ENCODE measurements around the gene HBA2.
"Not testable (repeated sequence)": the region's sequence is repeated elsewhere in the genome, so short reads cannot be mapped to it uniquely, and the experiment has no call there.

Gene HBA2

DNA sequence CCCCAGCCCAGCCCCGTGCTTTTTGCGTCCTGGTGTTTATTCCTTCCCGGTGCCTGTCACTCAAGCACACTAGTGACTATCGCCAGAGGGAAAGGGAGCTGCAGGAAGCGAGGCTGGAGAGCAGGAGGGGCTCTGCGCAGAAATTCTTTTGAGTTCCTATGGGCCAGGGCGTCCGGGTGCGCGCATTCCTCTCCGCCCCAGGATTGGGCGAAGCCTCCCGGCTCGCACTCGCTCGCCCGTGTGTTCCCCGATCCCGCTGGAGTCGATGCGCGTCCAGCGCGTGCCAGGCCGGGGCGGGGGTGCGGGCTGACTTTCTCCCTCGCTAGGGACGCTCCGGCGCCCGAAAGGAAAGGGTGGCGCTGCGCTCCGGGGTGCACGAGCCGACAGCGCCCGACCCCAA is 3.3 kb downstream of the HBA2 start:
- not testable (repeated sequence) for DNase-seq

DNA sequence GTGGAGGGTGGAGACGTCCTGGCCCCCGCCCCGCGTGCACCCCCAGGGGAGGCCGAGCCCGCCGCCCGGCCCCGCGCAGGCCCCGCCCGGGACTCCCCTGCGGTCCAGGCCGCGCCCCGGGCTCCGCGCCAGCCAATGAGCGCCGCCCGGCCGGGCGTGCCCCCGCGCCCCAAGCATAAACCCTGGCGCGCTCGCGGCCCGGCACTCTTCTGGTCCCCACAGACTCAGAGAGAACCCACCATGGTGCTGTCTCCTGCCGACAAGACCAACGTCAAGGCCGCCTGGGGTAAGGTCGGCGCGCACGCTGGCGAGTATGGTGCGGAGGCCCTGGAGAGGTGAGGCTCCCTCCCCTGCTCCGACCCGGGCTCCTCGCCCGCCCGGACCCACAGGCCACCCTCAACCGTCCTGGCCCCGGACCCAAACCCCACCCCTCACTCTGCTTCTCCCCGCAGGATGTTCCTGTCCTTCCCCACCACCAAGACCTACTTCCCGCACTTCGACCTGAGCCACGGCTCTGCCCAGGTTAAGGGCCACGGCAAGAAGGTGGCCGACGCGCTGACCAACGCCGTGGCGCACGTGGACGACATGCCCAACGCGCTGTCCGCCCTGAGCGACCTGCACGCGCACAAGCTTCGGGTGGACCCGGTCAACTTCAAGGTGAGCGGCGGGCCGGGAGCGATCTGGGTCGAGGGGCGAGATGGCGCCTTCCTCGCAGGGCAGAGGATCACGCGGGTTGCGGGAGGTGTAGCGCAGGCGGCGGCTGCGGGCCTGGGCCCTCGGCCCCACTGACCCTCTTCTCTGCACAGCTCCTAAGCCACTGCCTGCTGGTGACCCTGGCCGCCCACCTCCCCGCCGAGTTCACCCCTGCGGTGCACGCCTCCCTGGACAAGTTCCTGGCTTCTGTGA is 4.1 kb downstream of the HBA2 start, which contains the start of gene HBA1:
Gene HBA1 (plus strand): TSS at position 204 of the 906 bp plus-strand sequence. CDS start 37 bp downstream, at position 241.
- DNase-seq = not testable (repeated sequence)

DNA sequence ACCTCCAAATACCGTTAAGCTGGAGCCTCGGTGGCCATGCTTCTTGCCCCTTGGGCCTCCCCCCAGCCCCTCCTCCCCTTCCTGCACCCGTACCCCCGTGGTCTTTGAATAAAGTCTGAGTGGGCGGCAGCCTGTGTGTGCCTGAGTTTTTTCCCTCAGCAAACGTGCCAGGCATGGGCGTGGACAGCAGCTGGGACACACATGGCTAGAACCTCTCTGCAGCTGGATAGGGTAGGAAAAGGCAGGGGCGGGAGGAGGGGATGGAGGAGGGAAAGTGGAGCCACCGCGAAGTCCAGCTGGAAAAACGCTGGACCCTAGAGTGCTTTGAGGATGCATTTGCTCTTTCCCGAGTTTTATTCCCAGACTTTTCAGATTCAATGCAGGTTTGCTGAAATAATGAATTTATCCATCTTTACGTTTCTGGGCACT is 4.7 kb downstream of the HBA2 start:
- no peak for DNase-seq

GRCh38 chr16:177981-178667 is 5.4 kb downstream of the HBA2 start:
- DNase-seq = no peak

DNA sequence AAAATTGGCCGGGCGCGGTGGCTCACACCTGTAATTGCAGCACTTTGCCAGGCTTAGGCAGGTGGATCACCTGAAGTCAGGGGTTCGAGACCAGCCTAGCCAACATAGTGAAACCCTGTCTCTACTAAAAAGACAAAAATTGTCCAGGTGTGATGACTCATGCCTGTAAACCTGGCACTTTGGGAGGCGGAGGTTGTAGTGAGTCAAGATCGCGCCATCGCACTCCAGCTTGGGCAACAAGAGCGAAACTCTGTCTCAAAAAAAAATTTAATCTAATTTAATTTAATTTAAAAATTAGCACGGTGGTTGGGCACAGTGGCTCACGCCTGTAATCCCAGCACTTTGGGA is 6.0 kb downstream of the HBA2 start:
- DNase-seq = no peak

GRCh38 chr16:179211-180092 is 6.8 kb downstream of the HBA2 start:
- no peak for DNase-seq

DNA sequence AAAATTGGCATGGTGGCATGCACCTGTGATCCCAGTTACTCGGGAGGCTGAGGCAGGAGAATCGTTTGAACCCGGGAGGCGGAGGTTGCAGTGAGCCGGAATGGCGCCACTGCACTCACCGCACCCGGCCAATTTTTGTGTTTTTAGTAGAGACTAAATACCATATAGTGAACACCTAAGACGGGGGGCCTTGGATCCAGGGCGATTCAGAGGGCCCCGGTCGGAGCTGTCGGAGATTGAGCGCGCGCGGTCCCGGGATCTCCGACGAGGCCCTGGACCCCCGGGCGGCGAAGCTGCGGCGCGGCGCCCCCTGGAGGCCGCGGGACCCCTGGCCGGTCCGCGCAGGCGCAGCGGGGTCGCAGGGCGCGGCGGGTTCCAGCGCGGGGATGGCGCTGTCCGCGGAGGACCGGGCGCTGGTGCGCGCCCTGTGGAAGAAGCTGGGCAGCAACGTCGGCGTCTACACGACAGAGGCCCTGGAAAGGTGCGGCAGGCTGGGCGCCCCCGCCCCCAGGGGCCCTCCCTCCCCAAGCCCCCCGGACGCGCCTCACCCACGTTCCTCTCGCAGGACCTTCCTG is 7.5 kb downstream of the HBA2 start, which contains the start of gene HBQ1:
Gene HBQ1 (plus strand): TSS at position 359 of the 575 bp plus-strand sequence. CDS start 28 bp downstream, at position 387.
- DNase-seq = peak in 1 of 2 experiments; percentile 51

- peak; percentile 83 to 89 for DNase-seq
Measured at GRCh38 chr16:180681-181564, 8.2 kb downstream of the HBA2 start.

- no peak for DNase-seq
Measured at GRCh38 chr16:181565-182021, 8.9 kb downstream of the HBA2 start.

DNA sequence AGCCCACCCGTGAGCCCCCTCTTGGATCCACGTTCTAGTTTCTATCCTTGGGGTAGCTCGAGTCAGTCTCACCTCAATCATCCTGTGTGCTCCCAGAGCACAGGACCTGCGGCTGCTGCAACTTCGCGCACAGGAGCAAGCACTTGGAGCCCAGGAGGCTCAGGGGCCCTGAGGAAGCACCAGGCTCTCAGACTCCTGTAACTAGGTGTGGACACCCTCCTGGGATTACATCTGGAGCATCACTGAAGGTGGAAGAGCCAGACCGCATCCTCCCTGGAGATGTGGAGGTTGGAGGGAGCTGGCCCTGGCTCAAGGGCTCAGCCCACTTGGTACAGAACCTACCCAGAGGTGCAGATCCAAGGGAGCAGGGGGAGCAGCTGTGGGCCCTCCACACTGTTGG is 10.3 kb downstream of the HBA2 start:
- DNase-seq = no peak

DNA sequence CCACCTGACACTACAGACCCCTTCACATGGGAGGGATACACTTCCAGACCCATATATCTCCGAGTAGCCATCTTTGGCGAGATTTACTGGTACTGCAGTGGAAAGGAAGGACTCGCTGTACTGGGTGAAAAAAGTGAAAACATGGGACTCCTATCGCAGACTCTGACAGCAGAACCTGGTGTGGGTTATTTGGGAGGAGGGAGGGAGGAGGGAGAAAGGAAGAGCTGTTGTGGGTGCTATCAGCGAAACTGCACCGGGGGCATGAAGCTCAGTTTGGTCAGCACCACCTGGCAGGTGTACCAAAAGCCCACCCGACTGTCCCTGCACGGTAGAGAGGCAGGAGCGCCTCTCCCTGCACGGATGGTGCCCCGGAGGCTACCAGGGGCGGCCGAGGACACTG is 12.5 kb downstream of the HBA2 start:
- DNase-seq = no peak

GRCh38 chr16:185691-186090 is 13.0 kb downstream of the HBA2 start:
- no peak for DNase-seq

GRCh38 chr16:187330-187729 is 14.7 kb downstream of the HBA2 start:
- DNase-seq = no peak

DNA sequence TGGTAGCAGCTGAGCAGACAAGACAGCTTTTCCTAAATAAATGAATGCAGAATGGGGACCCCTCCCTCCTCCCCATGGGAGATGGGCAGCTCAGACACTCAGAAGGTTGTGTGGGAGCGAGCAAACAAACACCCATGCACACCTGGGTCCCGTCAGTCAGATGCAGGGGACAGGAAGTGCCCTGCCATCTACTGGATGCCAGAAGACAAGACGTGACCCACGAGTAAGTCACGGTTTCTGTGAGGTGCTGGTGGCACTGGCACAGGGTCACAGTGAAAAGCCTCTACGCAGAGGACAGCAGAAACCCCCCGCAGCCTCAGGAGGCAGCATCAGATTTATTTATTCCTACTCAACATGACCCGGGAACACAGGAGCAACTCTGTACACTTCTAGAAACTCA is 16.0 kb downstream of the HBA2 start:
- DNase-seq = no peak

DNA sequence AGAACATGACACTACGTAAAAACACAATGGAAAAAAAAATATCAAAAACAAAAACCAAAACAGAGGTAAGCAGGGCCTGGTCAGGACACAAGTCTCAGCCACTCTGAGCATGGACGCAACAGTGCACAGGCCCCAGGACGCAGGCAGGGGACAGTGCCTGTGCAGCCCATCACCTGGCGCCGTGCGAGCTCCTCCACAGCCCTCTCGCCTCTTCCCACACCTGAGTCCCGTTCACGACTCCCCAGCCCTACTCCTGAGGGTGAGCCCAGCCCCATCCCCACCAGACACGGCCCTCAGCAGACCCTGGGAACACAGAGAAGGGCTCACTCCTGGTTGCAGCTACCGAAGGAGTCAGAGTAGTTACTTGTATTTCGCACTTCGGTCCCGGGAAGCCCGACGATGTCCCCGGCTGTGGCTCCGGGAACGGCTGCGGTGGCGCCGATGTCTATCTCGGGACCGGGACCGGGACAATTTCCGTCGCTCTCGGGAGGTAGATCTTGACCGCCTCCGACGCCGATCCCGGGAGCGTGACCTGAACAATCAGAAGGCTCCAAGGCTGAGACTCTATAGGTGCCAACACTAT is 17.0 kb downstream of the HBA2 start:
- no peak for DNase-seq

- no peak for DNase-seq
Measured at GRCh38 chr16:191831-192230, 19.2 kb downstream of the HBA2 start.

DNA sequence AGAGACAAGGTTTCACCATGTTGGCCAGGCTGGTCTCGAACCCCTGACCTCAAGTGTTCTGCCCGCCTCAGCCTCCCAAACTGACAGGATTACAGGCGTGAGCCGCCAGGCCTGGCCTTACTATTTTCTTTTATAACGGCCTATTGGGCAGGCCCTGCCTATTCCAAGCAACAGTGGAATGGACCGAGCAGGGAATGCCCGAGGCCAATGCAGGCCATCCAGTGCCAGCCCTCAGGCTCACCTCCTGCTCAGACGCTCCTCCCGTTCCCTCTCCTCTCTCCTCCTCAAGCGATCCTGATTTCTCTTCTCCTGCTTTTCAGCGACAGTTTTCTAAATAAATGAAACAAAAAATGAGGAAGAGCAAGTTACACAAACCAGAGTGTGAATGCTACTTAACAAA is 20.0 kb downstream of the HBA2 start:
- no peak for DNase-seq

GRCh38 chr16:193441-193840 is 20.8 kb downstream of the HBA2 start:
- DNase-seq = no peak

GRCh38 chr16:194516-194915 is 21.8 kb downstream of the HBA2 start:
- DNase-seq = no peak

GRCh38 chr16:200388-200787 is 27.7 kb downstream of the HBA2 start:
- no peak for DNase-seq

DNA sequence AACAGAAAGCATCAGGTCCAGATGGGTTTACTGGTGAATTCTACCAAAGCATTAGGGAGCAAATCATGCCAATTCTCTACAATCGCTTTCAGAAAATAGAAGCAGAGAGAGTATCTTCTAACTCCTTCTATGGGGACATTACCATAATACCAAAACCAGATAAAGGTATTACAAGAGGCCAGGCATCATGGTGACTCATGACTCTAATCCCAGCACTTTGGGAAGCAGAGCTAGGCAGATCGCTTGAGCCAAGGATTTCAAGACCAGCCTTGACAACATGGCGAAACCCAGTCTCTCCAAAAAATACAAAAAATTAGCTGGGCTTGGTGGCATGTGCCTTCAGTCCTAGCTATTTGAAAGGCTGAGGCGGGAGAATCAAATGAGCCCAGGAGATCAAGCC is 30.6 kb downstream of the HBA2 start:
- DNase-seq = no peak

Data from SHP77 (cell line).